Prostate gland (tissue), 2 donors: Measurements from ENCODE around the gene EEFSEC.

Source experiments
- CTCF ChIP-seq, 4 experiments: fragments of 200-600 bp in 2 of 4; fragments of 450-650 bp in 2 of 4; sonication (generic) in 2 of 4; IDR thresholded peaks; 1 replicate in 3 of 4; 2 replicates in 1 of 4; pipeline ENCODE4 v1.5.1; 2016 to 2019; ENCODE audit warnings: antibody characterized with exemption in 4 of 4, mild to moderate bottlenecking in 2 of 4, moderate library complexity in 2 of 4
- POLR2A ChIP-seq: fragments of 450-650 bp; IDR thresholded peaks from one replicate; pipeline ENCODE4 v1.6.1; 2016; ENCODE audit warnings: antibody characterized with exemption, mild to moderate bottlenecking
- POLR2AphosphoS5 ChIP-seq: sonication (generic); formaldehyde crosslinking; IDR thresholded peaks from one replicate; pipeline ENCODE4 v1.6.1; 2017; ENCODE audit warnings: antibody characterized with exemption

- no peak for TF ChIP-seq CTCF (IDR thresholded peaks at IDR 0.05)
- TF ChIP-seq POLR2A = no peak
- TF ChIP-seq POLR2AphosphoS5 = no peak
Measured at GRCh38 chr3:128237348-128238183, 84.3 kb downstream of the EEFSEC start.
